Activated naive CD8-positive, alpha-beta T cell treated with anti-CD3 and anti-CD28 coated beads, Interleukin-2, amount 10 ng/mL, durations not matched to agents 7 days and 5 days (primary cell): ENCODE results near the gene KRTAP12-4. TPM values are rescaled to one million over a fixed set of nuclear protein-coding genes. Genes with fewer than 3 reads are reported as not detected.
A peak's percentile ranks its signal among the peaks of the same experiment; 100 is the strongest.
"Not testable (repeated sequence)": the region's sequence is repeated elsewhere in the genome, so short reads cannot be mapped to it uniquely, and the experiment has no call there.

Experiments
- ATAC-seq: fragments of 150-1000 bp; cut with Tn5 transposase; one replicate; pipeline ENCODE4 v1.10.0; 2021; ENCODE audit warnings: low read depth, moderate library complexity
- POLR2A ChIA-PET: fragments of 350-600 bp; sonication (Branson Sonifier 250); formaldehyde crosslinking; loops from one replicate; lab custom pipeline; 2021; ENCODE audit warnings: antibody characterized with exemption; lab: Charles Lee
- DNase-seq: peaks from one replicate; pipeline ENCODE4 v3.0.0; 2021
- H3K27ac Mint-ChIP-seq: one replicate; pipeline ENCODE4 v1.8.0; 2022; ENCODE audit warnings: mild to moderate bottlenecking, mixed read lengths
- H3K27me3 Mint-ChIP-seq: one replicate; pipeline ENCODE4 v1.8.0; 2022; ENCODE audit warnings: mild to moderate bottlenecking, moderate library complexity, mixed read lengths
- H3K36me3 Mint-ChIP-seq: one replicate; pipeline ENCODE4 v1.8.0; 2021; ENCODE audit warnings: mild to moderate bottlenecking, mixed read lengths
- H3K4me1 Mint-ChIP-seq: one replicate; pipeline ENCODE4 v1.8.0; 2021; ENCODE audit warnings: mixed read lengths
- H3K4me3 Mint-ChIP-seq: one replicate; pipeline ENCODE4 v1.8.0; 2022; ENCODE audit warnings: mild to moderate bottlenecking, moderate library complexity, mixed read lengths
- H3K9me3 Mint-ChIP-seq: one replicate; pipeline ENCODE4 v1.8.0; 2021; ENCODE audit warnings: mixed read lengths
- total RNA-seq, 2 experiments: library from RNA; stranded (reverse); gene quantifications; one replicate each; pipeline ENCODE4 v1.2.3, GENCODE V29; 2021

Gene KRTAP12-4
- total RNA-seq, 2 experiments from 2014 or later, result not detected

DNA sequence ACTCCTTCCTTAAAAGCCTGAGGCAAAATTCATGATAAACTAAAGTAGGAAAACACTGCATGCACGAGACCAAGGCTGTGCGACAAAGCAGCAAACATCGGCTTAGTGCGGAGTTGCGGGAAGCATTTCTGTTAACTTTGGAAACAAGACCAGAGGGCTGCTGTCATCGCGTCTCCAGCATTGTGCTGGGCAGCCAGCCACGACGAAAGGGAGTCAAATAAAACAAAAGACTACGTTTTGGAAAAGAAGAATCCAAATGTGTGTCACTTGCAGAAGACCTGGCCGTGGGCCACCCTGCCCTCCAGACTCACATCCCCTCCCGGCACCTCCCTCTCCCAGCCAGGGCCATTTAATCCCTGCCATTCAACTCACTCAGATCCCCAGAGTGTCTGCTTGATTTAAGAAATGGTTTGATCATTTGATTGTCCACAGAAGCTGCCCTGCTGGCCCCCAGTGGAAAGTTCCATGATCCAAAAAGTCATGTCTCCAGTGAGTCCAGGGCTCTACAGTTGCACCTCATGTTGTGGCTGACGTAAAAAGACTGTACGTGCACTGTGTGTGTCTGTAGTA, 10.6 kb downstream of the KRTAP12-4 start:
- Mint-ChIP-seq H3K9me3 (peaks cover 24% of the 10 kb centered on the region), H3K27me3 (peaks cover 2% of the 10 kb centered on the region), H3K4me3 (no peak overlapping the region), H3K36me3 (peaks cover 7% of the 10 kb centered on the region), H3K27ac (no peak overlapping the region), H3K4me1 (no peaks in the 10 kb centered on the region)
- no peak for DNase-seq
- POLR2A ChIA-PET, result no interaction called here
- ATAC-seq, result no peak

GRCh38 chr21:44640761-44641160, 13.7 kb downstream of the KRTAP12-4 start:
- DNase-seq (no peak), ATAC-seq (no peak)
- H3K27ac Mint-ChIP-seq, result no peak overlapping the region
- no peak overlapping the region for H3K4me3 Mint-ChIP-seq
- POLR2A ChIA-PET, result no interaction called here
- H3K36me3 Mint-ChIP-seq, result peaks cover 7% of the 10 kb centered on the region
- no peaks in the 10 kb centered on the region for H3K4me1 Mint-ChIP-seq
- peaks cover 24% of the 10 kb centered on the region for H3K9me3 Mint-ChIP-seq
- peaks cover 2% of the 10 kb centered on the region for H3K27me3 Mint-ChIP-seq

- H3K36me3 Mint-ChIP-seq, result no peaks in the 10 kb centered on the region
- POLR2A ChIA-PET, result no interaction called here
Observed at GRCh38 chr21:44639331-44639655, 15.2 kb downstream of the KRTAP12-4 start.

GRCh38 chr21:44638506-44639330, 15.7 kb downstream of the KRTAP12-4 start:
- H3K27me3 Mint-ChIP-seq, H3K27ac Mint-ChIP-seq, H3K4me3 Mint-ChIP-seq, ATAC-seq, POLR2A ChIA-PET, DNase-seq, H3K4me1 Mint-ChIP-seq, H3K36me3 Mint-ChIP-seq: not testable (repeated sequence)
- peaks cover 23% of the 10 kb centered on the region for H3K9me3 Mint-ChIP-seq

More at GRCh38 chr21:44639331-44639655, 15.2 kb downstream of the KRTAP12-4 start:
- Mint-ChIP-seq H3K4me3 (no peak overlapping the region), H3K27ac (no peak overlapping the region), H3K27me3 (peaks cover 2% of the 10 kb centered on the region), H3K4me1 (no peaks in the 10 kb centered on the region), H3K9me3 (peaks cover 23% of the 10 kb centered on the region)
- no peak for DNase-seq
- ATAC-seq, result no peak

- H3K4me1 Mint-ChIP-seq, H3K36me3 Mint-ChIP-seq, ATAC-seq, H3K27me3 Mint-ChIP-seq, H3K4me3 Mint-ChIP-seq, DNase-seq, POLR2A ChIA-PET: not testable (repeated sequence)
- Mint-ChIP-seq H3K9me3 (peaks cover 27% of the 10 kb centered on the region), H3K27ac (peak overlapping the region; percentile 60)
Observed at GRCh38 chr21:44637851-44638348, 16.6 kb downstream of the KRTAP12-4 start.

DNA sequence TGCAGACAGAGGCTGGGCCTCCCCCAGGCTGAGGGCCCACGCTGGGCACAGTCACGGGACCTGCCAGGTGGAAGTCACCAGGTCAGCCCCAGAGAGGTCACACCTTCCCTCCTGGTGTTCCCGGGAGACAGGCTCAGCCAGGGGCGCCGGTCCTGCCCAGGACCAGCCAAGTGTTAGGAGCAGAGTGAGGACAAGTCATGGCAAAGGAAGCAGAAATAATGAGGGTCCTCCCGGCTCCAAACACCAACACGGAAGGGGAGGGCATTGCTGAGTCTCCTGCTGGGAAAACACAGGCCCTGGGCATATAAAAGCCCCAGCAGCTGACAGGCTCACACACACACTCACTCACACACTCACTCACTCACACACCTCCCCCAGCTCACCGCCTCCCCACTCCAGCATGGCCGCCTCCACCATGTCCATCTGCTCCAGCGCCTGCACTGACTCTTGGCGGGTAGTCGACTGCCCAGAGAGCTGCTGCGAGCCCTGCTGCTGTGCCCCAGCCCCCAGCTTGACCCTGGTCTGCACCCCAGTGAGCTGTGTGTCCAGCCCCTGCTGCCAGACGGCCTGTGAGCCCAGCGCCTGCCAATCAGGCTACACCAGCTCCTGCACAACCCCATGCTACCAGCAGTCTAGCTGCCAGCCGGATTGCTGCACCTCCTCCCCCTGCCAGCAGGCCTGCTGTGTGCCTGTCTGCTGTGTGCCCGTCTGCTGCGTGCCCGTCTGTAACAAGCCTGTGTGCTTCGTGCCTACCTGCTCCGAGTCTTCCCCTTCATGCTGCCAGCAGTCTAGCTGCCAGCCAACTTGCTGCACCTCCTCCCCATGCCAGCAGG, 17.2 kb downstream of the KRTAP12-4 start, which contains the start of gene KRTAP10-10:
KRTAP10-10 (plus strand) TSS at position 339 of the 833 bp plus-strand sequence; CDS start at position 401, 62 bp downstream.
- peak within 1 kb of the TSS; percentile 60 for H3K27ac Mint-ChIP-seq
- no peaks in the 10 kb centered on the region for H3K4me1 Mint-ChIP-seq
- POLR2A ChIA-PET, result no interaction called here
- no peak for DNase-seq
- peaks cover 26% of the 10 kb centered on the region for H3K9me3 Mint-ChIP-seq
- H3K36me3 Mint-ChIP-seq, result no peaks in the 10 kb centered on the region
- no peak for ATAC-seq
- no peak within 1 kb of the TSS for H3K4me3 Mint-ChIP-seq
- H3K27me3 Mint-ChIP-seq, result peaks cover 2% of the 10 kb centered on the region

DNA sequence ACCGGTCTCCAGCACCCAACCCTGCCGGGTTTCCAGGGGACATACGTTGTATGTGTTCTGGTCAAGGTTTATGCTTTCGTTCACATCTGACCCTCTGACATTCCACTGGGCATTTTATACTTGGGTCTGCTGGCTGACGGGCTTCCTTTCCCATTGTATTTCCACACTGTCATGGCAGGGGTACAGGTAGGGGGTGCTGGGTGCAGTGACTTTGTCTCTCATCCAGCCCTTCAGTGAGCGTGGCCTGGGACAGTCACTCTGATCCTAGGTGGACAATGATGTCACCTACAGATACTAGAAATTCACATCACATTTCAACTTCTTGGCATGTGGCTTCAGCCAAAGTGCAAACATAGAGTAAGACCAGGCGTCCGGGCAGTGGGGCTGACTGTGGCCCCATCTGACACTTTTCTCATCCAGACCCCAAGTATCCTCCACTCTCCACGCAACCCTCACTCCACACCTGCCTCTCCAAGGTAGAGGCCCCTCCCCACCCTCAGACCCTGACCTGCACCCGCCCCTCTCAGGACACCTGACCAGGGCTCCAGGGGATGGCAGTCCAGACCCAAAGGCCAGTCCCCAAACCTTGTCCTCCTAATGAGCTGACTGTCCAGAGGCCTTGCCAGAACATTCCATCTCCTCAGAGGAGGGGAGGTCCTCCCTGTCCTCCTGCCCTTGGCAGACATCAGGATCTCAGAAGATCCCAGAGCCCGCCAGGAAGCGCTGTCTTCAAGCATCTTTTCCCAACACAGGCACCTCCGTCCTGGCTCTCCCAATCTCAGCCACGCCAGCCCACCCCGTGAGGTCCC, 18.0 kb downstream of the KRTAP12-4 start:
- ATAC-seq (no peak), DNase-seq (no peak)
- no peaks in the 10 kb centered on the region for H3K36me3 Mint-ChIP-seq
- POLR2A ChIA-PET, result no interaction called here
- peaks cover 28% of the 10 kb centered on the region for H3K9me3 Mint-ChIP-seq
- H3K4me3 Mint-ChIP-seq, result no peak overlapping the region
- H3K4me1 Mint-ChIP-seq, result no peaks in the 10 kb centered on the region
- H3K27ac Mint-ChIP-seq, result no peak overlapping the region
- H3K27me3 Mint-ChIP-seq, result peaks cover 2% of the 10 kb centered on the region

DNA sequence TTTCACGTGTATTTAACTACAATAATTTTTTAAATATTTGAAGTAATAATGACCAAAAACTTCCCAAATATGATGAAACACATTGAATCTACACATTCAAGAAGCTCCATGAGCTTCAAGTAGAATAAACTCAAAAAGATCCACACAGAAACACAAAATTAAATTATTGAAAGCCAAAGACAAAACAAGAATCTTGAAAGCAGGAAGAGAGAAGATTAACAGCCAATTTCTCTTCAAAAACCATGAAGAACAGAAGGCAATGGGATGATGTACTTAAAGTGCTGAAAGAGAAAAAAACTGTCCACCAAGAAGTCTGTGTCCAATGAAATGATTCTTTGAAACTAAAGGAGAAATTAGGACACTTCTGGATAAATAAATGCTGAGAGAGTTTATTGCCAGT, 22.4 kb downstream of the KRTAP12-4 start:
- Mint-ChIP-seq H3K27ac (no peak overlapping the region), H3K4me1 (peaks cover 8% of the 10 kb centered on the region), H3K36me3 (peaks cover 16% of the 10 kb centered on the region), H3K27me3 (no peaks in the 10 kb centered on the region), H3K9me3 (peaks cover 35% of the 10 kb centered on the region), H3K4me3 (no peak overlapping the region)
- ATAC-seq (no peak), DNase-seq (no peak)
- POLR2A ChIA-PET, result no interaction called here

DNA sequence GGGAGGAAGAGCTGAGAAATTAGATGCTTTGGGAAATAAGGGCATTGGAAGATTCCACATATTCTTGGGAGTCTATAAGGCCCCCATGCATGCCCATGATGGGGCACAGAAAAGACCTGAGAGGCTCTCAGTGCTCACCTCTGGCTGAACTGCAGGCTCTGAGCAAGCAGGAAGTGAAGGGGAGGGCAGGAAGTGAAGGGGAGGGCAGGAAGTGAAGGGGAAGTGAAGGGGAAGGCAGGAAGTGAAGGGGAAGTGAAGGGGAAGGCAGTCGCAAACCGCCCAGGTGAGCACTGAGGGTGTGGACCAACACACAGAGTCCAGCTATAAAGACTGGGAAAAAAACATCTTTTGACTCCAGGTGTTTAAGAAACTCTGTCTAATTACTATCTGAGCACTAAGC, 24.0 kb downstream of the KRTAP12-4 start:
- peaks cover 8% of the 10 kb centered on the region for H3K4me1 Mint-ChIP-seq
- no peak for DNase-seq
- ATAC-seq, result no peak
- H3K36me3 Mint-ChIP-seq, result peaks cover 16% of the 10 kb centered on the region
- POLR2A ChIA-PET, result no interaction called here
- H3K27me3 Mint-ChIP-seq, result no peaks in the 10 kb centered on the region
- H3K27ac Mint-ChIP-seq, result peak overlapping the region; percentile 45
- peaks cover 35% of the 10 kb centered on the region for H3K9me3 Mint-ChIP-seq
- peak overlapping the region; percentile 19 for H3K4me3 Mint-ChIP-seq

GRCh38 chr21:44628707-44629391, 25.6 kb downstream of the KRTAP12-4 start:
- Mint-ChIP-seq H3K4me3 (no peak overlapping the region), H3K9me3 (peaks cover 39% of the 10 kb centered on the region), H3K36me3 (peaks cover 18% of the 10 kb centered on the region), H3K27ac (no peak overlapping the region), H3K4me1 (peaks cover 8% of the 10 kb centered on the region), H3K27me3 (no peaks in the 10 kb centered on the region)
- POLR2A ChIA-PET, result interaction anchor here (0.5 to 1.2 kb wide), 2 partner anchors 10 to 81 kb away, joined by 3 to 4 read pairs; no protein-coding TSS in a partner anchor
- ATAC-seq (no peak), DNase-seq (no peak)

- DNase-seq, H3K4me1 Mint-ChIP-seq, H3K27me3 Mint-ChIP-seq, H3K4me3 Mint-ChIP-seq, POLR2A ChIA-PET, ATAC-seq, H3K27ac Mint-ChIP-seq: not testable (repeated sequence)
- peaks cover 19% of the 10 kb centered on the region for H3K36me3 Mint-ChIP-seq
- H3K9me3 Mint-ChIP-seq, result peaks cover 37% of the 10 kb centered on the region
Observed at GRCh38 chr21:44627831-44628233, 26.6 kb downstream of the KRTAP12-4 start.

- DNase-seq, ATAC-seq, H3K4me1 Mint-ChIP-seq, POLR2A ChIA-PET, H3K4me3 Mint-ChIP-seq, H3K27ac Mint-ChIP-seq, H3K27me3 Mint-ChIP-seq: not testable (repeated sequence)
- Mint-ChIP-seq H3K36me3 (peaks cover 19% of the 10 kb centered on the region), H3K9me3 (peaks cover 40% of the 10 kb centered on the region)
Observed at GRCh38 chr21:44627181-44627822, 27.2 kb downstream of the KRTAP12-4 start.
